Measurements from ENCODE around the gene PRM3.

The PRM3 gene

DNA sequence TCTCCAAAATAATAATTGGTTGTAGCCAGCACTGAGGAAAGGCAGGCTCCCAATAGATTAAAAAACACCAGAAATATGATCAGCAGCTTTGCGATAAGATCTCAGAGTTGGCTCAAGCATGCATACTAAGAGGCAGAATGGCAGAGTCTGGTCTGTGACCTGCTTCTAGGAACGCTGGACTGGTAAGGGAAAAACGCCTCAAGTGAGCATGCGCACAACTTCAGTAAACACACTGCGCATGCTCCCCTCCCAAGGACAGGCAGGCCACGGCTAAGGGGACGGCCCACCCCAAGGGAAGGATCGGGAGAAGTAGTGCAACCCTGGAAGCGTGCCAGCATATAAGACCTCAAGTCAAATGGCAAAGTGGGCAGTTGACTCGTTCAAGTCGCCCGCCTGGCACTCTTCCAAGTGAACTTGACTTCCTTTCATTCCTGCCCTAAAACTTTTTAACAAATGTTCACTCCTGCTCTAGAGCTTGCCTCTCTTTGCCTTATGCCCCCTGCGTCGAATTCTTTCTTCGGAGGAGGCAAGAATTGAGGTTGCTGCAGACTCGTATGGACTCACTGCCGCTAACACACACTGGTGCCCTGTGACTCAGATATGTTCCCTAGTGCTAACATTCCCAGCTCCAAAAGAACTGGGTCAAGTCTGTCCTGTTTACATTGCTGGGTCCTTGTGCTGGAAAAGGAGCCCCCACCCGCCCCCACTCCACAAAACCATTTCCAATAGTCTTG lies 30.1 kb upstream of the PRM3 start:
- H3K4me2 ChIP-seq (ENCODE audit: low read length): no peak overlapping the region

GRCh38 chr16:11302977-11303376 lies 29.5 kb upstream of the PRM3 start:
- no peaks in the 10 kb centered on the region for H3K9me2 ChIP-seq (ENCODE audit: low read depth, low read length)
- peaks cover 38% of the 10 kb centered on the region for H3K4me1 ChIP-seq (ENCODE audit: insufficient read depth, low read length, severe bottlenecking)
- TF ChIP-seq EZH2 (IDR thresholded peaks at IDR 0.05; ENCODE audit: borderline replicate concordance, low read length) (no peak), CTCF (IDR thresholded peaks at IDR 0.05; ENCODE audit: low read length) (no peak)
- H3F3A ChIP-seq (ENCODE audit: insufficient read depth, low read length): peaks cover 4% of the 10 kb centered on the region; the same call in 1 of the 2 replicates
- H3K27ac ChIP-seq (ENCODE audit: low read depth, low read length, poor library complexity, severe bottlenecking): peak overlapping the region; percentile 81
- H3K9ac ChIP-seq (ENCODE audit: low read length): no peak overlapping the region; the same call in 1 of the 2 replicates
- no peaks in the 10 kb centered on the region for H3K79me2 ChIP-seq (ENCODE audit: insufficient read depth, low read length)
- no peak overlapping the region for H3K4me2 ChIP-seq (ENCODE audit: low read length)
- no peaks in the 10 kb centered on the region for H3K27me3 ChIP-seq (ENCODE audit: insufficient read depth, low read length)
- no peak overlapping the region for H3K4me3 ChIP-seq (ENCODE audit: low read depth, low read length, poor library complexity, severe bottlenecking)
- H3K9me3 ChIP-seq (ENCODE audit: low read length): peaks cover 4% of the 10 kb centered on the region; the same call in 1 of the 2 replicates
- H3K36me3 ChIP-seq (ENCODE audit: insufficient read depth, low read length): no peaks in the 10 kb centered on the region
- H4K20me1 ChIP-seq (ENCODE audit: insufficient read depth, low read length): no peaks in the 10 kb centered on the region
- H2AFZ ChIP-seq (ENCODE audit: low read length): no peak overlapping the region

More for the DNA sequence above, 30.1 kb upstream of the PRM3 start:
- Histone ChIP-seq H3K4me3 (ENCODE audit: low read depth, low read length, poor library complexity, severe bottlenecking) (no peak overlapping the region), H3K4me1 (ENCODE audit: insufficient read depth, low read length, severe bottlenecking) (peaks cover 35% of the 10 kb centered on the region), H3K79me2 (ENCODE audit: insufficient read depth, low read length) (no peaks in the 10 kb centered on the region), H3K9ac (ENCODE audit: low read length) (no peak overlapping the region; the same call in 1 of the 2 replicates), H3K9me2 (ENCODE audit: low read depth, low read length) (no peaks in the 10 kb centered on the region), H2AFZ (ENCODE audit: low read length) (no peak overlapping the region), H3F3A (ENCODE audit: insufficient read depth, low read length) (no peaks in the 10 kb centered on the region), H3K27me3 (ENCODE audit: insufficient read depth, low read length) (no peaks in the 10 kb centered on the region), H4K20me1 (ENCODE audit: insufficient read depth, low read length) (no peaks in the 10 kb centered on the region), H3K27ac (ENCODE audit: low read depth, low read length, poor library complexity, severe bottlenecking) (peak overlapping the region; percentile 81), H3K36me3 (ENCODE audit: insufficient read depth, low read length) (no peaks in the 10 kb centered on the region), H3K9me3 (ENCODE audit: low read length) (peaks cover 10% of the 10 kb centered on the region; the same call in 1 of the 2 replicates)
- TF ChIP-seq EZH2 (IDR thresholded peaks at IDR 0.05; ENCODE audit: borderline replicate concordance, low read length) (no peak), CTCF (IDR thresholded peaks at IDR 0.05; ENCODE audit: low read length) (no peak)

DNA sequence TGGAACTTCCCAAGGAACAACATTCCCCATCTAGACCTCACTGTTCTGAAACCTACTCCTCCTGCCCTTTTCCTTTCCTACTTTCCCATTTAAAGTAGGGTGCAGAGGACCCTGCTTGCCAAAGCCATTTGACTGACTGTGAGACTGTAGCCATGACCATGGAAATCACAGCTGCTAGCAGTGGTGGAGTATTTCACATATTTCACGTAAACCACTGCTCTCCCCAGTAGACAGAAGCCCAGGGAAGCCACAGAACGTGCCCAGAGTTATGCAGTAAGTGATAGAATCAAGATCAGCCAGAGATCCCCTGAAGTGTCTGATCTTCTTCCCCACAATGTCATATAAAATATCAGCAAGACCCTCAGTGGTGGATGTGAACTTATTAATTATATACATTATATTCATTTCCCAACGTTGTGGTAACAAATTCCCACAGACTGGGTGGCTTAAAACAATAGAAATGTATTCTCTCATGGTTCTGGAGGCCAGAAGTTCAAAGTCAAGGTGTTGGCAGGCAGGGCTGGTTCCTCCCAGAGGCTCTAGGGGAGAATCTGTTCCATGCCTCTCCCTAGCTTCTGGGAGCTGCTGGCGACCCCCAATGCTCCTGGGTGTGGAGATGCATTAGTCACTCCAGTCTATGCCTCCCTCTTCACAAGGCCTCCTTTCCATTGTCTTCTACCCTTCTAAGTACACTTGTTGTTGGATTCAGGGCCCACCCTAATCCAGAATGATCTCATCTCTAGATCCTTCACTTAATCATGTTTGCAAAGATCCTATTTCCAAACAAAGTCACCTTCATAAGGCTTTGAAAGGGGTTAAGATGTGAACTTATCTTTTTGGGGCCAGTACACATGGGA lies 28.4 kb upstream of the PRM3 start:
- Histone ChIP-seq H4K20me1 (ENCODE audit: insufficient read depth, low read length) (no peaks in the 10 kb centered on the region), H3K4me1 (ENCODE audit: insufficient read depth, low read length, severe bottlenecking) (peaks cover 49% of the 10 kb centered on the region), H3K9me2 (ENCODE audit: low read depth, low read length) (no peaks in the 10 kb centered on the region), H3K27me3 (ENCODE audit: insufficient read depth, low read length) (no peaks in the 10 kb centered on the region), H3K9ac (ENCODE audit: low read length) (no peak overlapping the region), H3K9me3 (ENCODE audit: low read length) (no peaks in the 10 kb centered on the region), H3K4me2 (ENCODE audit: low read length) (no peak overlapping the region), H3K36me3 (ENCODE audit: insufficient read depth, low read length) (no peaks in the 10 kb centered on the region), H3F3A (ENCODE audit: insufficient read depth, low read length) (peaks cover 4% of the 10 kb centered on the region; the same call in 1 of the 2 replicates), H3K27ac (ENCODE audit: low read depth, low read length, poor library complexity, severe bottlenecking) (peak overlapping the region; percentile 71), H3K4me3 (ENCODE audit: low read depth, low read length, poor library complexity, severe bottlenecking) (no peak overlapping the region), H2AFZ (ENCODE audit: low read length) (no peak overlapping the region), H3K79me2 (ENCODE audit: insufficient read depth, low read length) (no peaks in the 10 kb centered on the region)
- TF ChIP-seq EZH2 (IDR thresholded peaks at IDR 0.05; ENCODE audit: borderline replicate concordance, low read length) (no peak), CTCF (IDR thresholded peaks at IDR 0.05; ENCODE audit: low read length) (no peak)
